Naive thymus-derived CD8-positive, alpha-beta T cell (primary cell): ENCODE measurements around the gene FGD6. TPM values are rescaled to one million over a fixed set of nuclear protein-coding genes. Genes with fewer than 3 reads are reported as not detected.

Source experiments
- ATAC-seq, 2 donors: fragments of 150-1000 bp; cut with Tn5 transposase in 1 of 2; sonication (Bioruptor Pico), chemical (Tn5 transposase) in 1 of 2; 1 replicate in 1 of 2; 2 replicates in 1 of 2; pipeline ENCODE4 v1.10.0; 2021; ENCODE audit warnings: mild to moderate bottlenecking in 2 of 2, moderate library complexity in 2 of 2
- POLR2A ChIA-PET: fragments of 350-600 bp; sonication (Branson Sonifier 250); formaldehyde crosslinking; loops from one replicate; lab custom pipeline; 2021; ENCODE audit warnings: antibody characterized with exemption; lab: Charles Lee
- DNase-seq, 10 donors: peaks; one replicate each; pipeline versions ENCODE4 v3.0.0 to v3.0.0-alpha.2; 2020 to 2022
- H3K27ac Mint-ChIP-seq, 10 donors: one replicate each; pipeline ENCODE4 v1.8.0; 2020 to 2022; ENCODE audit warnings: mild to moderate bottlenecking in 10 of 10, mixed read lengths in 10 of 10, moderate library complexity in 4 of 10, inconsistent platforms in 1 of 10
- H3K27me3 Mint-ChIP-seq, 5 donors: one replicate each; pipeline ENCODE4 v1.8.0; 2021 to 2022; ENCODE audit warnings: mixed read lengths in 5 of 5
- H3K36me3 Mint-ChIP-seq, 3 donors: one replicate each; pipeline ENCODE4 v1.8.0; 2020 to 2022; ENCODE audit warnings: mixed read lengths in 3 of 3, mild to moderate bottlenecking in 2 of 3, inconsistent platforms in 1 of 3
- H3K4me1 Mint-ChIP-seq, 4 donors: one replicate each; pipeline ENCODE4 v1.8.0; 2021 to 2022; ENCODE audit warnings: mixed read lengths in 4 of 4
- H3K4me3 Mint-ChIP-seq, 10 donors: one replicate each; pipeline ENCODE4 v1.8.0; 2020 to 2022; ENCODE audit warnings: mild to moderate bottlenecking in 10 of 10, mixed read lengths in 10 of 10, moderate library complexity in 6 of 10, inconsistent platforms in 1 of 10
- H3K9me3 Mint-ChIP-seq, 9 donors: one replicate each; pipeline ENCODE4 v1.8.0; 2020 to 2022; ENCODE audit warnings: mixed read lengths in 9 of 9, mild to moderate bottlenecking in 3 of 9, inconsistent platforms in 1 of 9, moderate library complexity in 1 of 9
- polyA plus RNA-seq, 3 donors: library from polyadenylated mRNA; unstranded; fragments of 300-500 nt; fragmentation: Illumina TruSeq; gene quantifications; one replicate each; pipeline ENCODE4 v1.2.3, GENCODE V29; 2021
- total RNA-seq, 8 experiments: library from RNA in 2 of 8; stranded (reverse) in 2 of 8; gene quantifications; one replicate each; pipeline ENCODE4 v1.2.3 and lab custom pipeline; 2021 to 2026

FGD6 gene
- total RNA-seq (under 1 TPM; 0.78 to 0.99 TPM), polyA plus RNA-seq (under 1 TPM in 2 of 3 donors, not detected in 1; 0.04 to 0.16 TPM), total RNA-seq (lab: John Stamatoyannopoulos, UW) (0.86 to 5.9 (median 1.8) reads per million in 6 experiments)

DNA sequence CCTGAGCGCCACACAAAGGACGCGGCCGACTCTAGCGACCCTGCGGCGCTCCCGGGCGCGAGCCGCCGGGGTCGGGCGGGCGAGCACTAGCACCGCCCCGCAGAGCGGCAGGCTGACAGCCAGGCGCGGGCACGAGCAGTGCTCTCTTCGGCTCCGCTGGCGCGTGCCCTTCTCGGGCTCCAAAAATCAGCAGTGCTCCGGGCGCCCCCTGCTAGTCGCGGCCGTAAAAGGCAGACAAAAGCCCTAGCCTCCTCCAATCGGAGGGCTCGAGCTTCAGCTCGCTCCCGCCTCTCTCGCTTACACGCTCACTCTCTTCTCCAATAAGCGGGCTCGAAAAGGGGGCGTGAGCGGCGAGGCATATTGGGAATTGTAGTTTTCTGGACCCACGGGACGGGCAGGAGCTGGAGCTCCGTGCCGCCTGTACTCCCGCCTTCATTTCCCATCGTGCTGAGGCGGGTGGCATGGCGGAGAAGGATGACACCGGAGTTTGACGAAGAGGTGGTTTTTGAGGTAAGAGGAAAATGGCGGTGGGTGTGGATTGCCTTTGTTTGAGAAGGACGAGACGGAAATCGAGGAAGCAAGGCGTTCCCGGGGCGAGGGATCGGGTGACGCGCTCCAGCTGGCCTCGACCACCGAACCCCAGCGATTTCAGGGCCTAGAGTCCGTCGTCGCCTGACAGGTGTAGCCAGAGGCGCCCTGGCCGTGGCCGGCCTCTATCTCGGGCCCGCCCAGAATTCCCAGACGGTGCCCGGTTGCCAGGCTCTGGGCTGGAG lies at the start of gene FGD6, which contains the start of gene VEZT:
Gene FGD6 (minus strand): TSS at position 91 of the 773 bp plus-strand sequence. CDS start 227 bp downstream, outside the sequence.
Gene VEZT (plus strand): TSS at position 431 of the 773 bp plus-strand sequence. CDS start 44 bp downstream, at position 475.
- H3K27me3 Mint-ChIP-seq, result peaks cover 0 to 8% (median 4%) of the 10 kb centered on the region in 5 donors
- no peaks in the 10 kb centered on the region for H3K9me3 Mint-ChIP-seq
- DNase-seq (peak; percentile 93 to 99 (median 98)), ATAC-seq (peak; percentile 89 to 92)
- peak within 1 kb of the TSS; percentile 93 to 100 (median 98) for H3K27ac Mint-ChIP-seq
- peaks cover 14 to 42% (median 27%) of the 10 kb centered on the region in 4 donors for H3K4me1 Mint-ChIP-seq
- POLR2A ChIA-PET, result interaction anchor here (0.6 to 2.7 kb wide), 6 partner anchors 10 to 330 kb away, joined by 3 to 30 read pairs (median 5); partner anchors contain the start of gene METAP2
- peaks cover 0 to 4% (median 0%) of the 10 kb centered on the region in 3 donors for H3K36me3 Mint-ChIP-seq
- H3K4me3 Mint-ChIP-seq, result peak within 1 kb of the TSS; percentile 84 to 100 (median 98)

DNA sequence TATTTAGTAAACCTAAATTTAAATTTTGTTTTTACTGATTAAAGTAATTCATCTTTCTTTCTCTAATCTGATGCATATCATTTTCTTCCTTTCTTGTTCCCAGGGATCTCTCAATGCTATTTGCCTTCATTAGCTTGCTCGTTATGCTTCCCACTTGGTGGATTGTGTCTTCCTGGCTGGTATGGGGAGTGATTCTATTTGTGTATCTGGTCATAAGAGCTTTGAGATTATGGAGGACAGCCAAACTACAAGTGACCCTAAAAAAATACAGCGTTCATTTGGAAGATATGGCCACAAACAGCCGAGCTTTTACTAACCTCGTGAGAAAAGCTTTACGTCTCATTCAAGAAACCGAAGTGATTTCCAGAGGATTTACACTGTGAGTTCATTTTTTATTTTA lies 49.0 kb upstream of the FGD6 start:
- peaks cover 0 to 66% (median 9%) of the 10 kb centered on the region in 3 donors for H3K36me3 Mint-ChIP-seq
- no peak for DNase-seq
- no peaks in the 10 kb centered on the region for H3K27me3 Mint-ChIP-seq
- POLR2A ChIA-PET, result no interaction called here
- peaks cover 0 to 2% (median 0%) of the 10 kb centered on the region in 4 donors for H3K4me1 Mint-ChIP-seq
- H3K9me3 Mint-ChIP-seq, result no peaks in the 10 kb centered on the region
- ATAC-seq, result no peak
- H3K27ac Mint-ChIP-seq, result no peak overlapping the region
- H3K4me3 Mint-ChIP-seq, result no peak overlapping the region

GRCh38 chr12:95265765-95266164 lies 48.5 kb upstream of the FGD6 start:
- Mint-ChIP-seq H3K27ac (no peak overlapping the region), H3K9me3 (no peaks in the 10 kb centered on the region), H3K4me3 (no peak overlapping the region), H3K27me3 (no peaks in the 10 kb centered on the region), H3K36me3 (peaks cover 0 to 66% (median 9%) of the 10 kb centered on the region in 3 donors), H3K4me1 (peaks cover 0 to 2% (median 0%) of the 10 kb centered on the region in 4 donors)
- DNase-seq, result no peak
- ATAC-seq, result no peak
- POLR2A ChIA-PET, result no interaction called here

GRCh38 chr12:95262808-95263207 lies 45.5 kb upstream of the FGD6 start:
- ATAC-seq (no peak), DNase-seq (no peak)
- no peaks in the 10 kb centered on the region for H3K9me3 Mint-ChIP-seq
- peaks cover 0 to 67% (median 9%) of the 10 kb centered on the region in 3 donors for H3K36me3 Mint-ChIP-seq
- H3K4me1 Mint-ChIP-seq, result peaks cover 0 to 9% (median 0%) of the 10 kb centered on the region in 4 donors
- H3K27me3 Mint-ChIP-seq, result no peaks in the 10 kb centered on the region
- no peak overlapping the region for H3K4me3 Mint-ChIP-seq
- no peak overlapping the region for H3K27ac Mint-ChIP-seq
- POLR2A ChIA-PET, result no interaction called here

DNA sequence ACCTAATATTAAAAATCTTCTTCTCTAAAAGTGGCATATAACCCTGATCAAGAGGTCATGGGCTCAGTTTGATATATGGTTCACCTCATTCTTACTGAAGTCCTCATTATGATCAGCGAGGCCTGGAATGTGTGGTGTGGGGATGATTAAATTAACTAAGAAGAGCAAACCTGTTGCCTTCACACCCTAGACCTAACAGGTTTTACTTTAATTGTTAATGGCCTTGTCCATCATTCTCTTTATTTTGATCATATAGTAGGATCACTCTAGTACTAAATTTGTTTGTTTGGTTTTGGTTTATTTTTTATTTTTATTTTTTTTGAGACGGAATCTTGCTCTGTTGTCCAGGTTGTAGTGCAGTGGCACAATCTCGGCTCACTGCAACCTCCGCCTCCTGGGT lies 43.8 kb upstream of the FGD6 start:
- Mint-ChIP-seq H3K27me3 (no peaks in the 10 kb centered on the region), H3K9me3 (no peaks in the 10 kb centered on the region), H3K27ac (no peak overlapping the region), H3K36me3 (peaks cover 8 to 70% (median 20%) of the 10 kb centered on the region in 3 donors), H3K4me1 (peaks cover 0 to 11% (median 0%) of the 10 kb centered on the region in 4 donors), H3K4me3 (no peak overlapping the region)
- POLR2A ChIA-PET, result no interaction called here
- ATAC-seq, result no peak
- no peak for DNase-seq

DNA sequence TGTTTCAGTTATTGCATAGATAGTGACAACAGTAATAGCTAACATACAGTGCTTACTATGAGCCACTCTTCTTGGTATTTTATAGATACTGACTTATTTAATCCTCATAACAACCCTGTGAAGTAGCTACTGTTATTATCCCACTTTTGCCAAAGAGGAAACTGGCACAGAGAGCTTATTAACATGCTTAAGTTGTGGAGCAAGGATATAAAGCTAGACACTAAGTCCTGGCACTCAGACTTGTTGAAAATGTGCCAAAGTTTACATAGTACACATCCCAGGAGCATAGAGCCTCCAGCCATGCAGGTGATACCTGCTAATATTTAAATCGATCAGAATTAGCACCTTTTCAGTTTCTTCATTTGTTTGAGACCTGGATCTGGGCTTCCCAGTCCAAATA lies 42.1 kb upstream of the FGD6 start:
- peaks cover 17 to 76% (median 28%) of the 10 kb centered on the region in 3 donors for H3K36me3 Mint-ChIP-seq
- ATAC-seq (no peak), DNase-seq (no peak)
- H3K9me3 Mint-ChIP-seq, result no peaks in the 10 kb centered on the region
- H3K4me3 Mint-ChIP-seq, result no peak overlapping the region
- H3K27ac Mint-ChIP-seq, result no peak overlapping the region
- no peaks in the 10 kb centered on the region for H3K27me3 Mint-ChIP-seq
- peaks cover 0 to 12% (median 1%) of the 10 kb centered on the region in 4 donors for H3K4me1 Mint-ChIP-seq
- POLR2A ChIA-PET, result interaction anchor here (0.6 kb wide), 1 partner anchor 9 kb away, joined by 3 read pairs; no protein-coding TSS in a partner anchor

GRCh38 chr12:95258803-95259202 lies 41.5 kb upstream of the FGD6 start:
- DNase-seq (no peak), ATAC-seq (no peak)
- Mint-ChIP-seq H3K27me3 (no peaks in the 10 kb centered on the region), H3K4me3 (no peak overlapping the region), H3K36me3 (peaks cover 17 to 78% (median 26%) of the 10 kb centered on the region in 3 donors), H3K9me3 (no peaks in the 10 kb centered on the region), H3K27ac (no peak overlapping the region), H3K4me1 (peaks cover 0 to 12% (median 1%) of the 10 kb centered on the region in 4 donors)
- POLR2A ChIA-PET, result no interaction called here

DNA sequence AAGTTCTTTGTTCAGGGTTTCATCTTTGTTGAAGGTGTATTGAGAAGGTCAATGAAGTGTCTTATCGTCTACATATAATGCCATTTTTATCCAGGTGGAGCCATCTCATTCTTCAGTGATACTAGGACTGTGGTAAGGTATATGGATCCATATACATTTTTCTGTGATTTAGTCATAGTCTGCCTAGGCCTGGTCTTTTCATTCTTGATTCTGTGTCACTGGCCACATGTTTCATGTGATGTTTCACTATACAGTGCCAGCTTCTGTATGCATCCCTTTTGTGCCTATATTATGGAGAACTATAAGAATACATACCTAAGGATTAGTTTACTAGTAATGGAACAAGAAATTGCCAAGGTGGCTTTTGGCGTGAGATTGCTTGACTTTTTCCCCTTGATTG lies 40.9 kb upstream of the FGD6 start:
- Mint-ChIP-seq H3K36me3 (peaks cover 17 to 77% (median 29%) of the 10 kb centered on the region in 3 donors), H3K4me1 (peaks cover 0 to 12% (median 1%) of the 10 kb centered on the region in 4 donors), H3K4me3 (no peak overlapping the region), H3K9me3 (no peaks in the 10 kb centered on the region), H3K27me3 (no peaks in the 10 kb centered on the region), H3K27ac (no peak overlapping the region)
- POLR2A ChIA-PET, result no interaction called here
- ATAC-seq (no peak), DNase-seq (no peak)

DNA sequence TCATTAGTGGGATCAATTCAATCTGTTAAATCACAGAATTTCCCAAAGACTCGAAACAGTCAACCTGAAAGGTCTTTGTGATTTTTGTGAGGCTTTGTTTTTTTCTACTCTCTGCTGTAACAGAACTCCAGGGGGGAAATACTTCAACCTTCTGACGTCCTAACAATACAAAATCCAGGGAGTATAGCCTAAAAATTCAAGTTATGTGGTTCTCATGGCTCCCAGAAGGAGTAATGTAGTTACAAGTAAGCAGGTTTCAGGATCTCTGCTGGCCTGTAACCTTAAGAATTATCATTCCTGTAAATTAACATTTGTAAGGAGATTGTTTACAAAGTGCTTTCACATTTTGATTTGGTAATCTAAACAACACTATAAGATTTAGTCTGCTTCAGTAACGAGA lies 40.3 kb upstream of the FGD6 start:
- no peak for ATAC-seq
- POLR2A ChIA-PET, result no interaction called here
- no peaks in the 10 kb centered on the region for H3K27me3 Mint-ChIP-seq
- peaks cover 0 to 12% (median 1%) of the 10 kb centered on the region in 4 donors for H3K4me1 Mint-ChIP-seq
- H3K9me3 Mint-ChIP-seq, result no peaks in the 10 kb centered on the region
- H3K27ac Mint-ChIP-seq, result peak overlapping the region in 1 of 10 donors; percentile 36
- H3K4me3 Mint-ChIP-seq, result no peak overlapping the region
- H3K36me3 Mint-ChIP-seq, result peaks cover 17 to 76% (median 28%) of the 10 kb centered on the region in 3 donors
- no peak for DNase-seq

DNA sequence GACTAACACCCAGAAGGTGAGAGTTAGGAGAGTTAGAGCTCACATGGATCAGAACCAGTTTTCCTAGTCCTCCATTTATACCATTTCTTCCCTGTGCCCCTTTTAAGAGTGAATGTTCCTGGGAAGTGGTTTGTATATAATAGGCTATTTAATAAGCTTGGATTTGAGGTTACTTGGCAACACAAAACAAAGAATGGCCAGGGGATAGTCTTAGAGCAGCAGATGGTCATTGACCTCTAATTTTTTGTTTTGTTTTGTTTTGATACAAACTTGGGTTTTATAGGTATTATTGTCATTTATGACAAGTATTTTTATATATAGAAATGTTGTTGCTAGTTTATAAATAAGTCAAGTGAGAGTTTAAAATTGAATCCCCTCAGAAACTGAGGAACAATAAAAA lies 36.1 kb upstream of the FGD6 start:
- no peak overlapping the region for H3K4me3 Mint-ChIP-seq

DNA sequence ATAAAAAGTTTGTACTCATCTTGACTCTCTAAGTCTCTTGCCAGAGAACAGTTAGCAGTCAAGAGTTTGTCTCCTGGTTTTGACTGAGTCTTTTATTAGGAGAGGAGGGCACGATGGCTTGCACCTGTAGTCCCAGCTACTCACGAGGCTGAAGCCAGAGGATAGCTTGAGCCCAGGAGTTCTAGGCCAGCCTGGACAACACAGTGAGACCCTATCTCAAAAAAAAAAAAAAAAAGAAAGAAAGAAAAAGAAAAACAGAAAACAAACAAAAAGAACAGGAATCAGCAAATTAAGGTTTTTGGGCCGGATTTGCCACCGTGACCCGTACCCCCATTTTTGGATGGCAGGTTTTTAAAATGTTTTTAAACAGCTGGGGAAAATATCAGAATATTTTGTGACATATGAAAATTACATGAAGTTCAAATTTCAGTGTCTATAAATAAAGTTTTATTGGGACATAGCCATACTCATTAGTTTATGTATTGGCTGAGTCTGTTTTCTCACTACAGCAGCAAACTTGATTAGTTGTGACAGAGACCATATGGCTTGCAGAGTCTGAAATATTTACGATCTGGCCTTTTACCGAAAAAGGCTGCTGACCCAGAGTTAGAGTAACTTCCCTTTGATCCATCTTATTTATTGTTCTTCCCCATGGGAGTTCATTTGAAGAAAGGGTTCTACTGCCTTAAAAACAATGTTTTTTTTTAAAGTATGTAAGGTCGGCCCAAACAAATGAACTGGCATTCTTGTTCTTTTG lies 31.5 kb upstream of the FGD6 start:
- H3K9me3 Mint-ChIP-seq, result no peaks in the 10 kb centered on the region
- H3K4me1 Mint-ChIP-seq, result peaks cover 8 to 33% (median 21%) of the 10 kb centered on the region in 4 donors
- ATAC-seq (no peak), DNase-seq (no peak)
- H3K27ac Mint-ChIP-seq, result peak overlapping the region in 1 of 10 donors; percentile 5
- peaks cover 0 to 26% (median 6%) of the 10 kb centered on the region in 3 donors for H3K36me3 Mint-ChIP-seq
- no peak overlapping the region for H3K4me3 Mint-ChIP-seq
- no peaks in the 10 kb centered on the region for H3K27me3 Mint-ChIP-seq
- POLR2A ChIA-PET, result no interaction called here

More for the DNA sequence above, 36.1 kb upstream of the FGD6 start:
- peaks cover 0 to 11% (median 9%) of the 10 kb centered on the region in 4 donors for H3K4me1 Mint-ChIP-seq
- DNase-seq (no peak), ATAC-seq (no peak)
- peaks cover 17 to 65% (median 28%) of the 10 kb centered on the region in 3 donors for H3K36me3 Mint-ChIP-seq
- no peaks in the 10 kb centered on the region for H3K27me3 Mint-ChIP-seq
- no peaks in the 10 kb centered on the region for H3K9me3 Mint-ChIP-seq
- no peak overlapping the region for H3K27ac Mint-ChIP-seq
- POLR2A ChIA-PET, result no interaction called here

GRCh38 chr12:95248095-95248494 lies 30.8 kb upstream of the FGD6 start:
- Mint-ChIP-seq H3K27me3 (no peaks in the 10 kb centered on the region), H3K4me3 (no peak overlapping the region), H3K36me3 (peaks cover 0 to 26% (median 7%) of the 10 kb centered on the region in 3 donors), H3K27ac (peak overlapping the region in 1 of 10 donors; percentile 9), H3K4me1 (peaks cover 8 to 33% (median 21%) of the 10 kb centered on the region in 4 donors), H3K9me3 (no peaks in the 10 kb centered on the region)
- ATAC-seq (no peak), DNase-seq (no peak)
- POLR2A ChIA-PET, result no interaction called here
